ENCODE data around the gene NF1.

- TF ChIP-seq CTCF (IDR thresholded peaks at IDR 0.05) (no peak), POLR2A (IDR thresholded peaks at IDR 0.05) (no peak), POLR2AphosphoS5 (IDR thresholded peaks at IDR 0.05) (no peak)
These were observed 103.2 kb downstream of the NF1 start for GRCh38 chr17:31198026-31198425.
